H1 (cell line): ENCODE data around the gene TRIM31. TPM values are rescaled to one million over a fixed set of nuclear protein-coding genes. Genes with fewer than 3 reads are reported as not detected.

Experiments
- CTCF ChIA-PET: fragments of 300-600 bp; sonication (Branson Sonifier 250); formaldehyde crosslinking; loops from one replicate; lab custom pipeline; 2021; ENCODE audit not compliant: partially characterized antibody; lab: Charles Lee
- POLR2A ChIA-PET: fragments of 300-600 bp; sonication (Branson Sonifier 250); formaldehyde crosslinking; loops from one replicate; lab custom pipeline; 2021; ENCODE audit warnings: inconsistent platforms; ENCODE audit not compliant: partially characterized antibody; lab: Charles Lee
- DNase-seq, 2 experiments: peaks; one replicate each; pipeline versions ENCODE4 v3.0.0 to v3.0.0-alpha.2; 2010 to 2022; ENCODE audit warnings: low spot score in 2 of 2, low read depth in 1 of 2, mixed read lengths in 1 of 2
- FAIRE-seq: peaks from 2 replicates; lab custom pipeline; 2011; peaks lifted over from hg19 to GRCh38; lab: Jason Lieb, UNC
- H2AFZ ChIP-seq: 2 replicates; pipeline ENCODE4 v1.8.1; 2012; ENCODE audit warnings: low read length, inconsistent platforms
- H2AK5ac ChIP-seq: 2 replicates; pipeline ENCODE4 v1.6.1; 2013; ENCODE audit warnings: low read depth, low read length
- H2BK120ac ChIP-seq: replicated peaks from 2 replicates; pipeline ENCODE3; 2013; ENCODE audit warnings: low read depth, low read length, inconsistent platforms
- H2BK12ac ChIP-seq: 2 replicates; pipeline ENCODE4 v1.6.1; 2013; ENCODE audit warnings: low read depth, low read length
- H2BK15ac ChIP-seq: 2 replicates; pipeline ENCODE4 v1.6.1; 2013; ENCODE audit warnings: low read length
- H2BK20ac ChIP-seq: 2 replicates; pipeline ENCODE4 v1.6.1; 2013; ENCODE audit warnings: low read length
- H2BK5ac ChIP-seq: 2 replicates; pipeline ENCODE4 v1.6.1; 2013; ENCODE audit warnings: low read depth, low read length
- H3K14ac ChIP-seq: 2 replicates; pipeline ENCODE4 v1.6.1; 2013; ENCODE audit warnings: inconsistent platforms; ENCODE audit not compliant: insufficient read length
- H3K18ac ChIP-seq: 2 replicates; pipeline ENCODE4 v1.6.1; 2013; ENCODE audit warnings: low read length; ENCODE audit errors: extremely low read depth
- H3K23ac ChIP-seq: 2 replicates; pipeline ENCODE4 v1.6.1; 2013; ENCODE audit warnings: inconsistent platforms; ENCODE audit not compliant: insufficient read length
- H3K23me2 ChIP-seq: 2 replicates; pipeline ENCODE4 v1.6.1; 2013; ENCODE audit warnings: low read depth, low read length
- H3K27ac ChIP-seq: 2 replicates; pipeline ENCODE4 v1.6.1; 2011; ENCODE audit warnings: low read depth, low read length, inconsistent platforms
- H3K27me3 ChIP-seq, 4 experiments: replicated peaks in 1 of 4; 1 replicate in 1 of 4; 2 replicates in 3 of 4; pipeline versions ENCODE4 v1.6.1 to v1.8.1; 2011 to 2013; ENCODE audit warnings: low read length in 3 of 4, mild to moderate bottlenecking in 3 of 4, inconsistent platforms in 2 of 4, mixed read lengths in 2 of 4, moderate library complexity in 1 of 4; ENCODE audit not compliant: control insufficient read depth in 3 of 4, insufficient read depth in 3 of 4; ENCODE audit errors: extremely low read depth in 1 of 4
- H3K36me3 ChIP-seq, 4 experiments: 2 replicates each; pipeline versions ENCODE4 v1.6.1 to v1.8.1; 2011 to 2013; ENCODE audit warnings: mild to moderate bottlenecking in 4 of 4, low read length in 3 of 4, moderate library complexity in 2 of 4, control low read depth in 1 of 4, inconsistent platforms in 1 of 4; ENCODE audit not compliant: insufficient read depth in 4 of 4, control insufficient read depth in 2 of 4
- H3K4ac ChIP-seq: replicated peaks from 2 replicates; pipeline ENCODE3; 2013; ENCODE audit warnings: low read length, low read depth, mixed read lengths, inconsistent platforms; ENCODE audit not compliant: insufficient read length
- H3K4me1 ChIP-seq, 4 experiments: replicated peaks in 1 of 4; 1 replicate in 1 of 4; 2 replicates in 3 of 4; pipeline versions ENCODE4 v1.6.1 to v1.8.1; 2011 to 2013; ENCODE audit warnings: low read length in 3 of 4, inconsistent platforms in 2 of 4, mixed read lengths in 1 of 4; ENCODE audit not compliant: insufficient read depth in 4 of 4, control insufficient read depth in 3 of 4
- H3K4me2 ChIP-seq, 2 experiments: 2 replicates each; pipeline versions ENCODE4 v1.6.1 to v1.8.1; 2011 to 2013; ENCODE audit warnings: low read depth in 2 of 2, low read length in 2 of 2, control low read depth in 1 of 2, inconsistent platforms in 1 of 2, mild to moderate bottlenecking in 1 of 2; ENCODE audit not compliant: insufficient read depth in 1 of 2
- H3K4me3 ChIP-seq, 4 experiments: fragments of 200-600, 300-600 bp in 1 of 4; sonication (generic), shearing (Covaris generic), sonication (Bioruptor Twin) in 1 of 4; 2 replicates each; pipeline versions ENCODE4 v1.5.1 to v1.8.1; 2011 to 2016; ENCODE audit warnings: low read length in 4 of 4, low read depth in 3 of 4, control low read depth in 2 of 4, inconsistent platforms in 2 of 4, mild to moderate bottlenecking in 2 of 4, mixed read lengths in 1 of 4, moderate library complexity in 1 of 4; ENCODE audit not compliant: insufficient read depth in 2 of 4; ENCODE audit errors: extremely low read depth in 1 of 4
- H3K56ac ChIP-seq: replicated peaks from 2 replicates; pipeline ENCODE3; 2013; ENCODE audit warnings: low read depth, mild to moderate bottlenecking, mixed read lengths, low read length, inconsistent platforms; ENCODE audit not compliant: insufficient read length
- H3K79me1 ChIP-seq: 2 replicates; pipeline ENCODE4 v1.6.1; 2013; ENCODE audit warnings: low read depth, low read length, control low read depth
- H3K79me2 ChIP-seq, 2 experiments: 2 replicates each; pipeline versions ENCODE4 v1.6.1 to v1.8.1; 2012 to 2013; ENCODE audit warnings: low read length in 2 of 2, mild to moderate bottlenecking in 2 of 2, inconsistent platforms in 1 of 2; ENCODE audit not compliant: insufficient read depth in 2 of 2, control insufficient read depth in 1 of 2
- H3K9ac ChIP-seq, 4 experiments: replicated peaks in 1 of 4; 1 replicate in 1 of 4; 2 replicates in 3 of 4; pipeline versions ENCODE4 v1.6.1 to v1.8.1; 2011 to 2013; ENCODE audit warnings: low read depth in 3 of 4, low read length in 3 of 4, control low read depth in 2 of 4, mild to moderate bottlenecking in 2 of 4, moderate library complexity in 2 of 4, inconsistent platforms in 1 of 4; ENCODE audit errors: extremely low read depth in 1 of 4
- H3K9me3 ChIP-seq, 2 experiments: 2 replicates each; pipeline versions ENCODE4 v1.6.1 to v1.8.1; 2012 to 2013; ENCODE audit warnings: mild to moderate bottlenecking in 2 of 2, moderate library complexity in 2 of 2, control low read depth in 1 of 2, inconsistent platforms in 1 of 2, low read depth in 1 of 2, low read length in 1 of 2, mixed read lengths in 1 of 2; ENCODE audit not compliant: insufficient read depth in 2 of 2
- H4K20me1 ChIP-seq, 2 experiments: replicated peaks in 1 of 2; 2 replicates each; pipeline versions ENCODE3 to v1.8.1; 2011 to 2013; ENCODE audit warnings: inconsistent platforms in 2 of 2, low read length in 2 of 2, mild to moderate bottlenecking in 1 of 2; ENCODE audit not compliant: insufficient read depth in 2 of 2, control insufficient read depth in 1 of 2
- H4K5ac ChIP-seq: 2 replicates; pipeline ENCODE4 v1.6.1; 2013; ENCODE audit warnings: low read length, low read depth, mixed read lengths, inconsistent platforms; ENCODE audit not compliant: insufficient read length
- H4K8ac ChIP-seq: 2 replicates; pipeline ENCODE4 v1.8.0; 2013; ENCODE audit warnings: mild to moderate bottlenecking, moderate library complexity, low read length, inconsistent platforms; ENCODE audit not compliant: insufficient read depth; ENCODE audit errors: extremely low read depth
- H4K91ac ChIP-seq: replicated peaks from 2 replicates; pipeline ENCODE3; 2013; ENCODE audit warnings: low read length, mixed read lengths, inconsistent platforms; ENCODE audit not compliant: insufficient read length
- CBX8 ChIP-seq: fragments of 300-800, 300-1000 bp; sonication (generic); IDR thresholded peaks from 2 replicates; pipeline ENCODE4 v1.7.1; 2016; ENCODE audit warnings: low read depth, low read length, borderline replicate concordance
- EZH2 ChIP-seq: fragments of 200-600 bp; sonication (generic); IDR thresholded peaks from 2 replicates; pipeline ENCODE4 v1.7.1; 2012; ENCODE audit warnings: low read depth, mild to moderate bottlenecking, moderate library complexity, low read length, inconsistent platforms; ENCODE audit not compliant: severe bottlenecking
- HDAC6 ChIP-seq: IDR thresholded peaks from one replicate; pipeline ENCODE4 v1.7.1; 2012; ENCODE audit warnings: low read depth, mild to moderate bottlenecking, inconsistent platforms, low read length, moderate library complexity
- MAFK ChIP-seq: IDR thresholded peaks from 2 replicates; pipeline ENCODE4 v1.6.1; 2012; ENCODE audit warnings: low read depth, mild to moderate bottlenecking, improper control_type of control experiment, low read length
- SP1 ChIP-seq: IDR thresholded peaks from 2 replicates; pipeline ENCODE4 v1.6.1; 2011; ENCODE audit warnings: low read depth, low read length
- WGBS, 2 experiments: shearing (Covaris generic) in 1 of 2; methylation state at CpG; one replicate each; pipeline versions ENCODE4 v1.1.6 to v1.1.7; 2013 to 2015; ENCODE audit warnings: low lambda C conversion rate in 2 of 2, mixed read lengths in 2 of 2, inconsistent platforms in 1 of 2, low coverage in 1 of 2, missing lambda C conversion rate in 1 of 2; ENCODE audit not compliant: insufficient replicate concordance in 2 of 2, insufficient coverage in 1 of 2, insufficient read length in 1 of 2; ENCODE audit errors: extremely low coverage in 1 of 2, missing lambda C conversion rate in 1 of 2; 5-methylcytosine and 5-hydroxymethylcytosine counted together
- polyA plus RNA-seq, 7 experiments: library from polyadenylated mRNA; depleted of rRNA in 3 of 7; stranded (reverse) in 5 of 7; unstranded in 2 of 7; fragments of >200 nt in 5 of 7; fragments of 200-250 nt in 2 of 7; gene quantifications; 1 replicate in 5 of 7; 2 replicates in 1 of 7; 4 replicates in 1 of 7; pipeline versions ENCODE4 v1.2.1 to v1.2.3, GENCODE V29; 2011 to 2013; ENCODE audit warnings: missing spikeins in 2 of 7, mixed read lengths in 2 of 7
- total RNA-seq: library from RNA; stranded (reverse); fragmentation: NEBNext Ultra II Directional; extraction: Animal tissue kit (Norgen Biotek cat#: 25700); gene quantifications from 2 replicates; pipeline ENCODE4 v1.2.1, GENCODE V29; 2021

TRIM31 gene
- total and polyA plus RNA-seq, 2 of the 8 experiments (the other 6 are each of a cell fraction or from before 2014, with no cell fraction given) = not detected

DNA sequence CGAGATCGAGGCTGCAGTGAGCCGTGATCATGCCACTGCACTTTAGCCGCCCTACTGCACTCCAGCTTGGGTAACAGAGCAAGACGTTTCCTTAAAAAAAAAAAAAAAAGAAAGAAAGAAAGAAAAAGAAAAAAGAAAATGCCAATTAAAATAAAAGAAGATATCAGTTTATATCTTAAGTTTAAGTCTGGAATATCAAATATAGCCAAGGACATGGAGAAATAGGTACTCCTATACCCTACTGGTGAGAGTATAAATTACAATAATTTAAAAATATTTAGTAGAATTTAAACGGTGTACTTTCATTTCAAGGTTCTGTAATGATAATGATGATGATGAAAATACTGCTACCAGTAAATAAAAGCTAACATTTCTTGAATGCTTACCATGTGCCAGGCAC lies 3.8 kb upstream of the TRIM31 start:
- H2BK12ac ChIP-seq = no peak overlapping the region
- no peaks in the 10 kb centered on the region for H4K20me1 ChIP-seq
- no peak overlapping the region for H3K27ac ChIP-seq
- no peaks in the 10 kb centered on the region for H3K79me2 ChIP-seq
- H4K8ac ChIP-seq = no peak overlapping the region
- H3K4me1 ChIP-seq = no peaks in the 10 kb centered on the region
- no peak overlapping the region for H2AFZ ChIP-seq
- peaks cover 0 to 9% (median 6%) of the 10 kb centered on the region in 4 experiments; a peak in 5 of 7 replicates for H3K27me3 ChIP-seq
- H3K4ac ChIP-seq = no peak overlapping the region
- H3K18ac ChIP-seq = no peak overlapping the region
- H2AK5ac ChIP-seq = no peak overlapping the region
- H3K14ac ChIP-seq = no peak overlapping the region
- H4K91ac ChIP-seq = no peak overlapping the region
- ChIA-PET CTCF (interaction anchor here (0.6 to 3.4 kb wide), 6 partner anchors 9 to 80 kb away, joined by 3 to 13 read pairs (median 4); partner anchors contain the start of gene POLR1H), POLR2A (no interaction called here)
- H2BK20ac ChIP-seq = no peak overlapping the region
- no peak overlapping the region for H3K56ac ChIP-seq
- no peaks in the 10 kb centered on the region for H3K9me3 ChIP-seq
- TF ChIP-seq SP1 (no peak), HDAC6 (no peak), EZH2 (no peak), CBX8 (no peak), MAFK (no peak)
- WGBS, 2 experiments = 95% methylated on average over 5 of the region's 6 CpGs; no CpG with 5 or more reads in 1 of the 2 experiments
- no peak for FAIRE-seq
- no peak overlapping the region for H3K23ac ChIP-seq
- no peaks in the 10 kb centered on the region for H3K23me2 ChIP-seq
- no peaks in the 10 kb centered on the region for H3K79me1 ChIP-seq
- H3K4me2 ChIP-seq = no peak overlapping the region
- H3K4me3 ChIP-seq = no peak overlapping the region
- no peak overlapping the region for H2BK15ac ChIP-seq
- DNase-seq = no peak
- H3K36me3 ChIP-seq = no peaks in the 10 kb centered on the region
- H2BK5ac ChIP-seq = no peak overlapping the region
- H2BK120ac ChIP-seq = no peak overlapping the region
- no peak overlapping the region for H4K5ac ChIP-seq
- no peak overlapping the region for H3K9ac ChIP-seq
